ENCODE results near the gene ANP32A. TPM values are rescaled to one million over a fixed set of nuclear protein-coding genes. Genes with fewer than 3 reads are reported as not detected.

ANP32A gene
- total RNA-seq, 2 experiments from 2014 or later: 55.1 to 57.3 TPM

DNA sequence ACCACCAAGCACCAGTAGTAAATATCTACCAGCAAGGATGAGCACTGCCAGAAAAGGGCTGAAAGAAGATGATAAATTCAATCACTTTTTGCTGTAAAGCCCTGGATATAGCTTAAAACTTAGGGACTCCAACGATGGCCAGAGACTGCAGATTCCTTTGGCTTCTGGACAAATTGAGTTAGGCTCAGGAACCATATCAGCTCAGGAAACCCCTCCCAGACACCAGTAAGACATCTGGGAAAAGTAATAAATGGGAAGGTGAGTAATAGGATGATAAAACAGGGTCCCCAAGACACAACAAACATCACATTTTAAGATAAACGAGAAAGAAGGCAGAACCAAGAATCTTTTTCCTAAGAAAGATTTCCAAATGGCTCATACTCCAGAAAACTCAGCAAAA lies 65.0 kb downstream of the ANP32A start:
- peaks cover 5% of the 10 kb centered on the region for H3K4me1 Mint-ChIP-seq (ENCODE audit: low read depth)
- no peak overlapping the region for H3K27ac Mint-ChIP-seq
- CTCF ChIA-PET: interaction anchor here (0.7 kb wide), 1 partner anchor 286 kb away, joined by 3 read pairs; no protein-coding TSS in a partner anchor
- intact Hi-C loops (cut with DNase I, micrococcal nuclease): no loop called here
- peaks cover 18% of the 10 kb centered on the region for H3K27me3 Mint-ChIP-seq
- TF ChIP-seq, protein P1, sequence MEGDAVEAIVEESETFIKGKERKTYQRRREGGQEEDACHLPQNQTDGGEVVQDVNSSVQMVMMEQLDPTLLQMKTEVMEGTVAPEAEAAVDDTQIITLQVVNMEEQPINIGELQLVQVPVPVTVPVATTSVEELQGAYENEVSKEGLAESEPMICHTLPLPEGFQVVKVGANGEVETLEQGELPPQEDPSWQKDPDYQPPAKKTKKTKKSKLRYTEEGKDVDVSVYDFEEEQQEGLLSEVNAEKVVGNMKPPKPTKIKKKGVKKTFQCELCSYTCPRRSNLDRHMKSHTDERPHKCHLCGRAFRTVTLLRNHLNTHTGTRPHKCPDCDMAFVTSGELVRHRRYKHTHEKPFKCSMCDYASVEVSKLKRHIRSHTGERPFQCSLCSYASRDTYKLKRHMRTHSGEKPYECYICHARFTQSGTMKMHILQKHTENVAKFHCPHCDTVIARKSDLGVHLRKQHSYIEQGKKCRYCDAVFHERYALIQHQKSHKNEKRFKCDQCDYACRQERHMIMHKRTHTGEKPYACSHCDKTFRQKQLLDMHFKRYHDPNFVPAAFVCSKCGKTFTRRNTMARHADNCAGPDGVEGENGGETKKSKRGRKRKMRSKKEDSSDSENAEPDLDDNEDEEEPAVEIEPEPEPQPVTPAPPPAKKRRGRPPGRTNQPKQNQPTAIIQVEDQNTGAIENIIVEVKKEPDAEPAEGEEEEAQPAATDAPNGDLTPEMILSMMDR (IDR thresholded peaks at IDR 0.05): no peak
- H3K4me1 ChIP-seq (ENCODE audit: insufficient read depth, low read length): peaks cover 8% of the 10 kb centered on the region
- H3K9me3 Mint-ChIP-seq: no peaks in the 10 kb centered on the region
- H3K36me3 ChIP-seq (ENCODE audit: insufficient read depth, low read length): no peaks in the 10 kb centered on the region
- H3K9me3 ChIP-seq (ENCODE audit: control insufficient read depth in 1 of 2, insufficient read depth in 1 of 2, low read length in 2 of 2): no peaks in the 10 kb centered on the region
- no peak overlapping the region for H3K4me3 ChIP-seq (ENCODE audit: low read length)
- POLR2A ChIA-PET: interaction anchor here (0.9 kb wide), 1 partner anchor 18 kb away, joined by 3 read pairs; no protein-coding TSS in a partner anchor
- no peak for ATAC-seq (ENCODE audit: poor library complexity)
- H3K27me3 ChIP-seq (ENCODE audit: control insufficient read depth in 1 of 2, insufficient read depth in 2 of 2, low read length in 2 of 2): no peaks in the 10 kb centered on the region
- DNase-seq: no peak
- no peak overlapping the region for H3K27ac ChIP-seq (ENCODE audit: low read depth in 1 of 2, low read length in 2 of 2)
- H3K4me3 Mint-ChIP-seq: no peak overlapping the region
- H3K36me3 Mint-ChIP-seq (ENCODE audit: low read depth): no peaks in the 10 kb centered on the region

DNA sequence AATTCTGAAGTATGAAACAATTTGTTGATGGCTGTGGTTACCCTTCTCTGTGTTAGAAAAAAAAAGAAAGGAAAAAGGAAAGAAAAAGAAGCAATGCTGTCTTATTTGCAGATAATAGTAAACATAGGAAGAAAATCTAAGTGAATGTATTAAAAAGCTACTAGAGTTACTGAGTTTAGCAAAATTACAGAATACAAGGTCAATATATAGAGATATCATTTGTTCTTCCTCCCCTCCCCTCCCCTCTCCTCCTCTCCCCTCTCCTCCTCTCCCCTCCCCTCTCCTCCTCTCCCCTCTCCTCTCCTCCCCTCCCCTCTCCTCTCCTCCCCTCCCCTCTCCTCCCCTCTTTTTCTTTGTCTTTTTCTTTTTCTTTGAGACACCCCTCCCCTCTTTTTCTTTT lies 69.1 kb downstream of the ANP32A start:
- Mint-ChIP-seq H3K27ac (no peak overlapping the region), H3K36me3 (ENCODE audit: low read depth) (no peaks in the 10 kb centered on the region), H3K4me1 (ENCODE audit: low read depth) (peaks cover 5% of the 10 kb centered on the region), H3K9me3 (peaks cover 3% of the 10 kb centered on the region), H3K4me3 (no peak overlapping the region), H3K27me3 (peaks cover 12% of the 10 kb centered on the region)
- Histone ChIP-seq H3K9me3 (ENCODE audit: control insufficient read depth in 1 of 2, insufficient read depth in 1 of 2, low read length in 2 of 2) (peaks cover 0 to 4% of the 10 kb centered on the region in 2 experiments), H3K4me3 (ENCODE audit: low read length) (no peak overlapping the region), H3K36me3 (ENCODE audit: insufficient read depth, low read length) (no peaks in the 10 kb centered on the region), H3K27ac (ENCODE audit: low read depth in 1 of 2, low read length in 2 of 2) (no peak overlapping the region), H3K27me3 (ENCODE audit: control insufficient read depth in 1 of 2, insufficient read depth in 2 of 2, low read length in 2 of 2) (no peaks in the 10 kb centered on the region), H3K4me1 (ENCODE audit: insufficient read depth, low read length) (peaks cover 8% of the 10 kb centered on the region)
- intact Hi-C loops (cut with DNase I, micrococcal nuclease): no loop called here
- ATAC-seq (ENCODE audit: poor library complexity): no peak
- ChIA-PET CTCF (no interaction called here), POLR2A (no interaction called here)
- TF ChIP-seq, protein P1 (IDR thresholded peaks at IDR 0.05): no peak
- DNase-seq: no peak

DNA sequence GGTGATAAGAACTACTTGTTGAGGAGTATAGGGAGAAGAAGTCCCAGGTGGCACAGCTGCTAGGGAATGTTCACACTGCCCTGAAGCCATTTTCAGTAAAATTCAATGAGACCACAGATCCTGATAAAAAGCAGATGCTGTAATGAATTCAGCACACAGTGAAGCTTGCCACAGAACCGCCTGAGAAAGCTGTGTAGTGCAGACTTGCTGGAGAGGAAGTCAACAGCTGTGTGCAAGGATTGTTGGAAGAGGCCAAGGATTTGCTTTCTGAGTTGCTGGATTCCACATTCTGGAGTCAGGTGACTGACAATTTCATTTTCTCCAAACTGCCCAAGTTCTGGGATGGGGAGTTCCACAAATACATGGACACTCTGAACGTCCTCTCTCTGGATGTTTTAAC lies 70.9 kb downstream of the ANP32A start:
- no peak overlapping the region for H3K27ac Mint-ChIP-seq
- TF ChIP-seq, protein P1 (IDR thresholded peaks at IDR 0.05): no peak
- peaks cover 3% of the 10 kb centered on the region for H3K9me3 Mint-ChIP-seq
- peaks cover 2% of the 10 kb centered on the region for H3K27me3 Mint-ChIP-seq
- Histone ChIP-seq H3K9me3 (ENCODE audit: control insufficient read depth in 1 of 2, insufficient read depth in 1 of 2, low read length in 2 of 2) (peaks cover 0 to 4% of the 10 kb centered on the region in 2 experiments), H3K27me3 (ENCODE audit: control insufficient read depth in 1 of 2, insufficient read depth in 2 of 2, low read length in 2 of 2) (no peaks in the 10 kb centered on the region), H3K27ac (ENCODE audit: low read depth in 1 of 2, low read length in 2 of 2) (no peak overlapping the region), H3K36me3 (ENCODE audit: insufficient read depth, low read length) (no peaks in the 10 kb centered on the region), H3K4me1 (ENCODE audit: insufficient read depth, low read length) (peaks cover 4% of the 10 kb centered on the region), H3K4me3 (ENCODE audit: low read length) (no peak overlapping the region)
- intact Hi-C loops (cut with DNase I, micrococcal nuclease): no loop called here
- CTCF ChIA-PET: no interaction called here
- ATAC-seq (ENCODE audit: poor library complexity) (no peak), DNase-seq (no peak)
- H3K4me3 Mint-ChIP-seq: no peak overlapping the region
- POLR2A ChIA-PET: no interaction called here
- no peaks in the 10 kb centered on the region for H3K36me3 Mint-ChIP-seq (ENCODE audit: low read depth)
- H3K4me1 Mint-ChIP-seq (ENCODE audit: low read depth): peaks cover 2% of the 10 kb centered on the region
